K562 (cell line): ENCODE results near the gene EXOSC1. TPM values are rescaled to one million over a fixed set of nuclear protein-coding genes. Genes with fewer than 3 reads are reported as not detected.

Source experiments
- CCNT2 ChIP-seq: IDR thresholded peaks from 2 replicates; pipeline ENCODE4 v1.6.1; 2011; ENCODE audit warnings: borderline replicate concordance, low read depth, mild to moderate bottlenecking, moderate library complexity, mixed read lengths, low read length; ENCODE audit not compliant: insufficient read length; ENCODE audit errors: extremely low read depth
- CHAMP1 ChIP-seq: fragments of 450-650 bp; IDR thresholded peaks from 2 replicates; pipeline ENCODE4 v1.6.1; 2016; ENCODE audit warnings: mild to moderate bottlenecking
- FOXA1 ChIP-seq: fragments of 450-650 bp; IDR thresholded peaks from 2 replicates; pipeline ENCODE4 v1.6.1; 2016; ENCODE audit warnings: mild to moderate bottlenecking, borderline replicate concordance
- GATAD2A ChIP-seq: fragments of 450-650 bp; IDR thresholded peaks from 2 replicates; pipeline ENCODE4 v1.6.1; 2017
- HDAC2 ChIP-seq: fragments of 450-650 bp; IDR thresholded peaks from 2 replicates; pipeline ENCODE4 v1.6.1; 2016; ENCODE audit warnings: mild to moderate bottlenecking
- JUN ChIP-seq, 2 experiments: sonication (generic) in 1 of 2; formaldehyde crosslinking in 1 of 2; IDR thresholded peaks; 2 replicates each; pipeline versions ENCODE4 v1.6.1 to v1.8.0; 2012 to 2022; ENCODE audit warnings: borderline replicate concordance in 2 of 2, mild to moderate bottlenecking in 2 of 2, improper control_type of control experiment in 1 of 2, low read depth in 1 of 2, low read length in 1 of 2, missing genetic modification reagents in 1 of 2
- KDM4B ChIP-seq, 2 experiments: fragments of 450-650 bp in 1 of 2; sonication (generic) in 1 of 2; IDR thresholded peaks; 2 replicates each; pipeline ENCODE4 v1.6.1; 2016 to 2017; ENCODE audit warnings: borderline replicate concordance in 2 of 2, antibody characterized with exemption in 1 of 2, low read depth in 1 of 2, mild to moderate bottlenecking in 1 of 2
- KLF1 ChIP-seq: fragments of 450-650 bp; IDR thresholded peaks from 2 replicates; pipeline ENCODE4 v1.6.1; 2016; ENCODE audit warnings: missing genetic modification characterization, missing compliant biosample characterization
- L3MBTL2 ChIP-seq: fragments of 450-650 bp; IDR thresholded peaks from 2 replicates; pipeline ENCODE4 v1.6.1; 2016; ENCODE audit warnings: mild to moderate bottlenecking, moderate library complexity
- NR3C1 ChIP-seq: sonication (generic); formaldehyde crosslinking; IDR thresholded peaks from 2 replicates; pipeline ENCODE4 v1.8.1; 2022; ENCODE audit warnings: missing genetic modification reagents
- PHB ChIP-seq: fragments of 250-450 bp; sonication (Bioruptor Pico); IDR thresholded peaks from 2 replicates; pipeline ENCODE4 v1.5.0; 2021
- PRPF4 ChIP-seq: fragments of 200-400 bp; formaldehyde crosslinking; IDR thresholded peaks from one replicate; pipeline ENCODE4 v1.6.1; 2017; ENCODE audit warnings: low read length, low read depth, mild to moderate bottlenecking; ENCODE audit not compliant: insufficient read depth, poor library complexity, severe bottlenecking
- PTBP1 ChIP-seq: fragments of 200-400 bp; formaldehyde crosslinking; IDR thresholded peaks from 2 replicates; pipeline ENCODE4 v1.6.1; 2017; ENCODE audit warnings: low read depth, low read length
- RBM17 ChIP-seq: fragments of 200-400 bp; formaldehyde crosslinking; IDR thresholded peaks from 2 replicates; pipeline ENCODE4 v1.6.1; 2017; ENCODE audit warnings: low read depth, mild to moderate bottlenecking, low read length, borderline replicate concordance
- RBM39 ChIP-seq: fragments of 200-400 bp; formaldehyde crosslinking; optimal IDR thresholded peaks from 2 replicates; pipeline ENCODE3; 2018; ENCODE audit warnings: low read depth, low read length
- SIRT6 ChIP-seq: IDR thresholded peaks from one replicate; pipeline ENCODE4 v1.6.1; 2012; ENCODE audit warnings: low read depth, mild to moderate bottlenecking, control low read depth, inconsistent platforms, low read length, moderate library complexity
- SNAPC5 ChIP-seq: fragments of 250-450 bp; sonication (Bioruptor Pico); IDR thresholded peaks from 2 replicates; pipeline ENCODE4 v1.8.0; 2021; ENCODE audit warnings: moderate library complexity, mild to moderate bottlenecking, inconsistent platforms
- SREBF2 ChIP-seq: sonication (generic); formaldehyde crosslinking; IDR thresholded peaks from 2 replicates; pipeline ENCODE4 v1.4.0; 2020; ENCODE audit warnings: mild to moderate bottlenecking, missing genetic modification reagents
- TBP ChIP-seq: optimal IDR thresholded peaks from 2 replicates; pipeline ENCODE3; 2011; ENCODE audit warnings: low read depth, low read length, improper control_type of control experiment
- TCF3 ChIP-seq: sonication (generic); formaldehyde crosslinking; IDR thresholded peaks from 2 replicates; pipeline ENCODE4 v1.4.0; 2020; ENCODE audit warnings: mild to moderate bottlenecking, missing genetic modification reagents
- ZBTB2 ChIP-seq: fragments of 450-650 bp; IDR thresholded peaks from 2 replicates; pipeline ENCODE4 v1.6.1; 2016; ENCODE audit warnings: antibody characterized with exemption
- ZNF589 ChIP-seq: fragments of 200-800 bp; sonication (Bioruptor generic); IDR thresholded peaks from 2 replicates; pipeline ENCODE4 v1.6.1; 2016; ENCODE audit warnings: low read depth, missing genetic modification characterization, missing compliant biosample characterization
- ZNF696 ChIP-seq: fragments of 250-450 bp; sonication (Bioruptor Pico); conservative IDR thresholded peaks from 2 replicates; pipeline ENCODE4 v1.4.0; 2020; ENCODE audit warnings: mild to moderate bottlenecking, moderate library complexity
- ZSCAN32 ChIP-seq: fragments of 450-650 bp; formaldehyde crosslinking; IDR thresholded peaks from 2 replicates; pipeline ENCODE4 v1.4.0; 2020; ENCODE audit warnings: mild to moderate bottlenecking, moderate library complexity
- polyA plus RNA-seq, 8 experiments: library from polyadenylated mRNA; depleted of rRNA in 4 of 8; stranded (reverse) in 5 of 8; unstranded in 3 of 8; fragments of >200 nt; fragmentation: Nextera tagmentation in 2 of 8; fragmentation: Illumina TruSeq in 1 of 8; extraction: Ambion mirVana in 2 of 8; extraction: Trizol in 1 of 8; gene quantifications; 2 replicates each; pipeline versions ENCODE4 v1.2.1 to v1.2.3, GENCODE V29; 2011 to 2014; ENCODE audit warnings: inconsistent platforms in 1 of 8, missing spikeins in 1 of 8
- total RNA-seq, 7 experiments: library from RNA; depleted of rRNA in 6 of 7; stranded (reverse); fragments of >200 nt in 6 of 7; fragmentation: Illumina TruSeq in 2 of 7; extraction: Trizol in 2 of 7; gene quantifications; 2 replicates each; pipeline versions ENCODE4 v1.2.1 to v1.2.3, GENCODE V29; 2011 to 2021; ENCODE audit warnings: low replicate concordance in 1 of 7

Gene EXOSC1
- total and polyA plus RNA-seq, 9 of the 15 experiments (the other 6 are each of a cell fraction or from before 2014, with no cell fraction given) = 44.3 to 117 (median 67.0) TPM

GRCh38 chr10:97399843-97400545 is 45.8 kb downstream of the EXOSC1 start (continued):
- no peak for TF ChIP-seq HDAC2
- no peak for TF ChIP-seq RBM39
- TF ChIP-seq GATAD2A = no peak
- no peak for TF ChIP-seq PHB (CRISPR knock-in tag)
- no peak for TF ChIP-seq ZSCAN32 (CRISPR knock-in tag)
- TF ChIP-seq CHAMP1 = no peak
- no peak for TF ChIP-seq NR3C1 (CRISPR knock-in tag)
- no peak for TF ChIP-seq FOXA1
- no peak for TF ChIP-seq PTBP1
- no peak for TF ChIP-seq SREBF2 (CRISPR knock-in tag)
- no peak for TF ChIP-seq CCNT2
- TF ChIP-seq KDM4B (IDR thresholded peaks at IDR 0.05; ENCODE audit: borderline replicate concordance in 2 of 2, low read depth in 1 of 2) = no peak
- TF ChIP-seq SIRT6 = no peak
- TF ChIP-seq JUN (IDR thresholded peaks at IDR 0.05; ENCODE audit: borderline replicate concordance, low read depth, low read length) = peak; percentile 74; the same call in 1 of the 2 replicates
- 0 out of 2 replicates have a peak, but pooled peaks have one; percentile 86 for TF ChIP-seq JUN (CRISPR knock-in tag; IDR thresholded peaks at IDR 0.05; ENCODE audit: borderline replicate concordance)
- no peak for TF ChIP-seq ZNF589 (CRISPR knock-in tag)
- no peak for TF ChIP-seq SNAPC5 (CRISPR knock-in tag)
- no peak for TF ChIP-seq RBM17
- TF ChIP-seq ZNF696 (CRISPR knock-in tag) = no peak
- no peak for TF ChIP-seq ZBTB2
- TF ChIP-seq PRPF4 = no peak
- no peak for TF ChIP-seq TBP
- TF ChIP-seq TCF3 (CRISPR knock-in tag) = no peak
- TF ChIP-seq KLF1 (tag) = no peak
- no peak for TF ChIP-seq L3MBTL2
